Posterior cingulate gyrus (tissue), 11 donors: ENCODE measurements around the gene NECAB2.
A peak's percentile ranks its signal among the peaks of the same experiment; 100 is the strongest.

Experiments used
- DNase-seq, 10 donors: peaks; one replicate each; pipeline versions ENCODE4 v3.0.0 to v3.0.0-alpha.2; 2020 to 2021; ENCODE audit warnings: mixed read lengths in 3 of 10
- intact Hi-C: fragments of 100-400 bp; cut with DNase I; formaldehyde crosslinking; loops from one replicate; pipeline ENCODE4 v1.15.1; 2023

Gene NECAB2

DNA sequence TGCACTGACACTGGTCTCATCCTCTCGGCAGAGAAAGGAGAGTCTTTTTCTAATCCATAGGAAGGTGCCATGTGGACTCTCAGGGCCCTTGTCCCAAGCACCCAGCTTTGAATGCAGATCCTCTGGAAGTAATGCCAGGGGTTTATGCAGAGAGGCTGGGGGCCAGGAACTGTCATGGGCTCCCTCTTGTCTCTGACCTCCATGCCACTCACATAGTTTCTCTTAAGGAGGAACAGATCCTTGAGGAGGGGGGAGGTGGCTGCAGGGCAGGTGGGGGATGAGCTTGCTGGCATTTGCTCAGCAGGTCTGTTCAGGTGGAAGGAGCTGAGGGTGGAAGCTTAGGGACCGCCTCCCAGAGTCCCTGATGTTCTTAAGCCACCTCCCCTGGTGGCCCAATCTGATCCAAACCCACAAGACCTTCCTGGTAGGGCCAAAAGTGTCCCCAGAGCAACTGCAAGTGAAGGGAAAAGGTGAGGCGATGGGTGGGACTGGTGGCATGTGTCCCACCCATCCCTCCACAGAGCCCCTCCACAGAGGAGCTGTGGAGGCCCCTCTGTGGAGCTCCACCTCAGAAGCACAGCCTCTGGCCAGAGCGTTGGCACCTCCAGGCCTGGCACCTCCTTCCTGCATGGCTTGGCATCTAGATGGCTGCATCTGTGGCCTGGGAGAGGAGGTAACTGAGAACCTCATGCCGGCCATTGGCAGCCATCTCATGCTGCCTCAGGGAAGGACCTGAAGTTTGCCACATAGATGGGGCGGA is 9.2 kb downstream of the NECAB2 start:
- peak in 3 of 10 donors; percentile 37 to 61 (median 59) for DNase-seq
- intact Hi-C loops: no loop called here

DNA sequence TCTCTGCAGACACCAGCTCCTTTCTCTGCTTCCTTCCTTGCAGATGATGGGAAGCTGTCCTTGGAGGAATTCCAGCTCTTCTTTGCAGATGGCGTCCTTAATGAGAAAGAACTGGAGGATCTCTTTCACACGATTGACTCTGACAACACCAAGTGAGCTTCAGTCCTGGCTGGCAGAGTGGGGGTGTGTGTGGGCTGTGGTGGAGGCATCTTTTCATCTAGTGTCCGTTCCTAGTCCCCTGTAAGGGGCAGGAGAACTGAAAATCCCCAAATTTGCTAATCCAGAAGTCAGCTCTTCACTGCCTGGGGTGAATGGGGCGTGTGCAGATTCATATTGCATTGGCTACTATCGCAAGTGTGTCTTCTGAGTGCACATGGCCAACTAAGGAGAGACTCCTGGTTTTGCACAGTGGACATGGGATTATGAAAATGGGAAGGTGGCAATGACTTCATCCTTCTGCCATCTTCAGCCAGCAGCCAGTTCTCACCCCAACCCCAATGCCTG is 10.4 kb downstream of the NECAB2 start:
- peak in 2 of 10 donors; percentile 53 to 66 for DNase-seq
- intact Hi-C loops: no loop called here

DNA sequence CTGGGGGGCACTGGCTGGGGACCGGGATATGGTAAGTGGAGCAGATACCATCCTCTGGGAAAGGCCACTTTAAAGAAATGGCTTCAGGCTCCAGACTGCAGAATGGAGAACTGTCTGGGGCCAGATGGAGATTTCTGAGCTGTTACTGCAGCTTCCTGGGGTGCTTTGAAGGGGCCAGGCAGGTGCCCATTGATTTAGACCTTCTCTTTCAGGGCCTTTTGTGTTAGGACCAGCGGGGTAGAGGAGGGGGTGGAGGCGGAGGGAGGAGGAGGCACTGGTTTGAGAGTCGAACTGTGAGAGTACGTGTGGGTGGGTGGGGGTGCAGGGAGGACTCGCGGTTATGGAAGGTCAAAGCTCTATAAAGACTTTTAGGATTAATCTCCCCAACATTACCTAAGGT is 11.4 kb downstream of the NECAB2 start:
- intact Hi-C loops: no loop called here
- DNase-seq: peak in 2 of 10 donors; percentile 7 to 15

DNA sequence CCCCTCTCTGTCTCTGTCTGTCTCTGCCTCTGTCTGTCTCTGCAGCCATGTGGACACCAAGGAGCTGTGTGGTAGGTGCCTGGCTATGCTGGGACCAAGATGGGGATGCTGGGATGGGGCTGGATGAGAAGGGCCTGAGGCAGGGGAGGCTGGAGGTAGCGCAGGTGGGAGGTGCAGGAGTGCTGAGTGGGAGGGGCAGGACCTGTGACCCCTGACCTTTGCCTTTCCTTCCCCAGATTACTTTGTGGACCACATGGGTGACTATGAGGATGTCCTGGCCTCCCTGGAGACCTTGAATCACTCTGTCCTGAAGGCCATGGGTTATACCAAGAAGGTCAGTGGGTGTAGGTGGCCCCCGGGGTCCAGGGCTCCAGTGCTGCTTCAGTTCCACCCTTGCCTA is 12.8 kb downstream of the NECAB2 start:
- DNase-seq: peak in 1 of 10 donors; percentile 44
- intact Hi-C loops: no loop called here

DNA sequence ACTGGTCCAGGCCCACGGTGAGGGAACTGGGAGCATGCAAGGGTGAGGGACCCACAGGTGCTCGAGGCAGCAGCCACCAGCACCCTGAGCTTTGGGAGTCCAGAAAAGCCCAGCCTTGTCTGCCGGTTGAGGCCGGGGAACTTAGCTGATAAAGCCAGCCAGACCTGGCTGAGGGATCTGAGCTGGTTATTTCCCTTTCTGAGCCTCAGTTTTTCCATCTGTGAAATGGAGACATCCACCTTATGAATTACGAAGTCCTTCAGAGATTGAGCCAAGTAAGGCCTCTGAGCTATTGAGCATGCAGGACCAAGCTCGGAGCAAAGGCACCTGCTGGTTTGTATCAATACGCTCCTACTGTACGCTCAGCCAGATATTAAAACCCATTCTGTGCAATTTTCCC is 13.8 kb downstream of the NECAB2 start:
- no peak for DNase-seq
- intact Hi-C loops: no loop called here

DNA sequence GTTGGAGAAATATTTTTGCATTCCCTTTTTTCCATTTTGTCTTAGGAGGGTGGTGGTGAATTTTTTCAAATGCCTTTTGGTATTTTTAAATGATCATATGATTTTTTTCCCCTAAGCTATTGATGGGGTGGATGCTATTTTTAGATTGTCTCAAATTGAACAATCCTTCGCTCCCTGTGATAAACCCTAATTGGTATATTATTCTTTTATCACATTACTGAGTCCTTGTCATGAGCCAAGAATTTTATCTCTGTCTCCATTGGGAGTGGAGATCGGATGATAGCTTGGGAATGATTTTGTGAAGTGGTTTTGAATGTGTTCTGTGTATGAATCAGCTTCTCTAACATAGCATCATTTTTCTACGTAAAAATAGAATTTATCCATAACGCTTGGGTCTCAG is 15.4 kb downstream of the NECAB2 start:
- no peak for DNase-seq
- intact Hi-C loops: no loop called here

DNA sequence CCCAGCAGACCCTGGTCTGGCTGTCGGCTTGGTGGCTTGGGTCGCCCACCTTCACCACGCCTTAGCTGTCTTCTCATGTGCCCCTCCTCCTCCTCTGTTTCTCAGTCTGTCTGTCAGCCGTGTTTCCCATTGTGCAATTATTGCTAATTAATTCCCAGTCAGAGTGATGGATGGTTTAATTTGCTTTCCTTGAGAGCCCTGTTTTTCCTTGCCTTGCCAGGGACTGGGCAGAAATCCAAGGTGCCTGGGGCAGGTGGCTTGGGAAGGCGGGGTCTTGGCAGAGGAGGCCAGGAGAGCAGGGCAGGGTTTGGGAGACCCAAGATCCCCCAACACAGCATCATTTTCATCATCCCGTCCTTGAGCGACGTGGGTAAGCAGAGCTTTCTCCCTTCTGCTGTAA is 21.3 kb downstream of the NECAB2 start:
- no peak for DNase-seq
- intact Hi-C loops: no loop called here

DNA sequence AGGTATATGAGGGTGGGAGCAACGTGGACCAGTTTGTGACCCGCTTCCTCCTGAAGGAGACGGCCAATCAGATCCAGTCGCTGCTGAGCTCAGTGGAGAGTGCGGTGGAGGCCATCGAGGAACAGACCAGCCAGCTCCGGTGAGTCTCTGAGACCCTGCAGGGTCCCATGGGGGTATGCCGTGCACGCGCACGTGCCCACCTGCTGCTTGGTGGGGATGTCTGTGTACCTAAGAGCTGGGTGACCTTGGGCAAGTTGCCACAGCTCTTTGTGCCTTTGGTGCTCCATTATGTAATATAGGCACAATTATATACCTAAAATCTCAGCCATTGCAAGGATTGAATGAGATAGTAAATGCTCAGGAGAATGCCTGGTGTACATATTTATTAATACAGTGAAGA is 22.4 kb downstream of the NECAB2 start:
- intact Hi-C loops: no loop called here
- DNase-seq: no peak

DNA sequence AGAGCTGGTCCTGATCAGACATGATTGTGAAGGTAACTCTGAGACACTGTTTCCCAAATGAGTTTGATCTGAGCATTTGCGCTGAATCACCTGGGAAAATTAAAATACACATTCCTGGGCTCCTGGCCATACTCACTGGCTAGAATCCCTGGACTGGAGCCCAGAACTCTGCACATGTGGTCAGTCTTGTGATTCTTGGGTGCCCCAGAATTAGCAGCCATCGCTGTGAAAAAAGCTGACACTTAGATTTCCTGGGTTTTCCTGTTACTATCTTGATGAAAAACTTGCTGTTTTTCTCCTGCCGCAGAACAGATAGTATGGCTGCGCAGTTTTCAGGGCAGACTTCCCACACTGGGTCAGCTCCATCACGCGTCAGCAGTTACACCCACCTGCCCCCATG is 24.6 kb downstream of the NECAB2 start:
- intact Hi-C loops: no loop called here

DNA sequence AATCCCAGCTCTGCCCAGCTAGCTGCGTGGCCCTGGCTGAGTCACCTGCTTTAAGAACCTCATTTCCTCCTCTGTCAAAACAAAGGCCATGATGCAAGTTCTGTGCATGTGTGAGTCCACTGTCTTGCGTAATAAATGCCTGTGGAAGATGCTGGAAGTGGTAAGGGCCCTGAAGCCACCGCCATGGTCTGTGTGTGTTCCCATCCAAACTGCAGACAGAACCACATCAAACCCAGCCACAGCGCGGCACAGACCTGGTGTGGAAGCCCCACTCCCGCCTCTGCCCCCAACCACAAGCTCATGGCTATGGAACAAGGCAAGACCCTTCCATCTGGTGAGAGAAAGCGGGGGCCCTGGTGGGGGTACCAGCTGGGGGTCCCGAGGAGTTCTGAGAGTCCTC is 26.0 kb downstream of the NECAB2 start:
- DNase-seq: peak in 1 of 10 donors; percentile 64
- intact Hi-C loops: no loop called here

More for the DNA sequence above, 24.6 kb downstream of the NECAB2 start:
- peak in 5 of 10 donors; percentile 31 to 85 (median 48) for DNase-seq

DNA sequence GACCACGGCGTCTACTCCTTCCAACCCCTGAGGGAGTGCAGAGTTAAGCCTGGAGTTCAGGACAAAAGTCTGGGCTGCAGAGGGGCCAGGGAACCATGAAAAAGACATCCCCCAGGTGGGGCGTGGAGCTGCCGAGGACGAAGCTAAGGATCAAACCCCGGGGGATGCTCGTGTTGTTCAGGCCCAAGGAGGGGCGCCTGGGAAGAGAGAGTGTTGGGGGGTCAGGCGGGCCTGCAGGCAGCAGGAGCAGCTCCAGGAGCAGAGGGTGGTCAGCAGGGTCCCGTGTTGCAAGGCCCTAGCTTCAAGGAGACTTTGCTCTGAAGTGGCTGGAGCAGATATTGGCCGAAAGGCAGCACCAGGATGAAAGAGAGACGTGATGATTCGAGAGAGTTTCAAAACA is 26.7 kb downstream of the NECAB2 start:
- peak in 1 of 10 donors; percentile 75 for DNase-seq

DNA sequence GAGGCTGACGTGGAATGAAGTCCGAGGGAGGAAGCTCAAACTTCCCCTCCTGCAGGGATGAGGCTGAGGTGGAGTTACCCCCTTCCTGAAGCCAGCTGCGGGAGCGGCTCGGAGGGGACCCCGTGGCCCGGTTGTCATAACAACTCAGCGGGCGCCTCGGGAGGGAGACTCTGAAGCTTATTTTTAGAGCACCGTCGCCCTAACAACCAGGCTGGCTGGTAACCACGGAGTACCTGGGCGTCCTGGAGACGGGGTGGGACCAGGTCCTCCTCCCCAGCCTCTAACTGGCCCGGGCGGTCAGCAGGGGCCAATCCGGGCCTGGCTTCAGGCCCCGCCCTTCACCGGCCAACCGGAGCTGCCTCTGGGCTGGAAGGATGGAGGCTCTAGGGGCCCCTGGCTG is 27.7 kb downstream of the NECAB2 start:
- intact Hi-C loops: no loop called here
- DNase-seq: peak in 9 of 10 donors; percentile 17 to 96 (median 70)

More for the DNA sequence above, 26.7 kb downstream of the NECAB2 start:
- intact Hi-C loops: no loop called here

DNA sequence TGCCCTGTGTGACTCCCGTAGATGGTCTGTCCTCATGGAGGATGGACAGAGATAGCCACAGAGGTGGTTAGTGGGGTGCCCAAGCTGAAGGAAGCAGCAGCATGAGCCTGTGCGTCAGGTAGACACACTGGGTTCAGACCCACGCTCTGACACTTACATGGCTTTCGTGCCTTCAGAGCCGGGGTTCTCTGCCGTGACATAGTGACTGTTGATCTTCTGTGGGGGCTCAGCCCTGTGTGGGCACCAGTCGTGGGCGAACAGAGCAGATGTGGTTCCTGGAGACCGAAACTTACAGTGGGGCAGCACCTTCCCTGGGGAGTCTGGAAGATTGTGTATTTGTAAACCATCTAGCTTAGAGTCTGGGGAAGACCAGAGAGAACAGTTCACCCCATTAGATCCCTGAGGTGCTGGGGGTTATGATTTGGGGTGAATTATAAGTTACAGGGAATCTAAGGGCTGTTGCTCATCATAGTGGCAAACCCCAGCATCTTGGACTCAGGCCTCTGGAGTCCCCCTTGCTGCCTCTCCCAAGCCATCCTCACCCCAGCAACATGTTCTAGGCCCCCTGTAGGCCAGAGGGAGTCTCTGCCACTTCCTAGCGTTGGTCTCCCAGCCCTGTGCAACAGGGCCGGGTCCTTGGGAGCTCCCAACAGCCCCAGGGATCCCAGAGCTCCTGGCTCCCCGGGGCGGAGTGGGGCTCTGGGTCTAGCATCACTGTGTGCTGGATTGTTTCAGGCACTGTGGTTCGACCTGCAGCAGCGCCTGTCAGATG is 28.6 kb downstream of the NECAB2 start:
- DNase-seq: peak in 1 of 10 donors; percentile 49
- intact Hi-C loops: no loop called here

DNA sequence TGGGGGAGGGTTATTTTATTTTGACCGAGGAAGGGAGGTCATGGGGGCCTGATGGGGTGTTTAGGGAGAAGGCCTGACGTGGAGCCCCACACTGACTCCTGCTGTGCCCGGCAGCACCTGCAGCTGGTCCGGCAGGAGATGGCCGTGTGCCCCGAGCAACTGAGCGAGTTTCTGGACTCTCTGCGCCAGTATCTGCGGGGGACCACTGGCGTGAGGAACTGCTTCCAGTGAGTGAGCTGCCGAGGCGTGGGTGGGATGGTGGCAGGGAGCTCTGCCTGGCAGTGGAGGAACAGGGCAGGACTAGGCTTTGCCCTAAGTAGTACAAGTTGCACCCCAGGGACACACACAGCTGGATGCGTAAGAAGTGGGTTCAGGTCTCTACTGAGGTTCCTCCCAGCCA is 30.0 kb downstream of the NECAB2 start:
- no peak for DNase-seq
- intact Hi-C loops: no loop called here

DNA sequence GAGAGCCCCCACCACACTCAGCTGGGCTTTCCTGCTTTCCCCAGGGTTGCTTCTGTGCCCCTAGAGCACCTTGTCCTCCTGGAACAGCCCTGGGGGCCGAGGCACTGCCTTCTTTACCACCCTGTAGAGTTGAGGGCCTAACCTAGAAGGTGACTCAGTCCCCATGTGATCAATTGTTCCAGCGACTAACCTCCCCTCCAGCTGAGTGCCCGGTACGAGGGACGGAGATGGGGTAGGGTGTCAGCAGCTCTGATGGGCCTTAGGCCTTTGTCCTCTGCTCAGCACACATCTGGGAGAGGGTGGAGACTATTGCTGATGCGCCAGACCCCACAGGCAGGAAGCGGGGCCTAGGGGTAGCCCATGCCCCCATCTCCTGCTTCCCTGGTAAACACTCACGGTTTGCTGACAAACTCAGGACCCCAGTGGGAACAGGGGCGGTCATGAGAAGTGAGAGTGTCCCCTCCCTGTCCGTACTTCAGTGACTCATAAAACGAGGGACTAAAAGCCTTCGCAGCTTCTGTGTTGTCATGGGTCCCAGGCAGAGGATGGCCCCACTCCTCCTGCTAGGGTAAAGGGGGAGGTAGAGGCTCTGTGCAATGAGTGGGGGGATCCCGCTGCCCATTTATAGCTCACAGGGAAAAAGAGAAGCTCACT is 33.1 kb downstream of the NECAB2 start:
- DNase-seq: no peak
- intact Hi-C loops: no loop called here

DNA sequence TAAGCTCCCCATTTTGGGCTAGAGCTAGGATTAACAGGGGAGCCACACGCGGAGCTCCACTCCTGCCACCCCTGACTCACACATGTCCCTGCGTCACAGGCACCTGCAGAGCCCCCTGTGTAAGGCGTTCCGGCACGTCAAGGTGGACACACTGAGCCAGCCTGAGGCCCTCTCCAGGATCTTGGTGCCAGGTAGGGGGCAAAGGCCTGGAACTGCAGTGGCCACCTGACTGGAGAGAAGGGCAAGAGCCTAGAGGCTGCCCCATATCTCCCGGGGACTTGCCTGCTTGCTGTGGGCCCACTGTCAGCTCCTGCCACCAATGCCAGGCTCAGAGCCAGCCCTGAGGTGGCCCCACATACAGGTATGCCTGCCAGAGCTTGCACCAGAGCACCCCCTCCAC is 33.7 kb downstream of the NECAB2 start:
- intact Hi-C loops: no loop called here
- DNase-seq: no peak

DNA sequence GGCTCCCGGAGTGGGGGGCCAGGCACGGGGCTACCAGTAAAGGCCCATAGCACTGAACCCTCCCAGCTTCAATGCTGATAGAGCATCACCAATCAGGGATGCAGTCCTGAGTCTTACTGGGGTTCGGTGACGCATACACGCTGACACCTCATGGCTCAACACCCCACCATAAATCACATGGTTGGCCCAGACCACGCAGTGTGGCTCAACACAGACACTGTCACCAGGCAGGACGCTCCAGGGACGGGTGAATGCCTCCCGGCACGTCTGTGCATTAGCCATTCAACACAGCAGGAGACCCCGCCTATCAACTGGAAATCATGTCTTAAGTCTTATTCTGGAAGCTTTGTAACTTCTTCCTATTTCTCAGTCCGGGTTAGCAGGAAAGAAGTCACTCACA is 35.0 kb downstream of the NECAB2 start:
- no peak for DNase-seq
- intact Hi-C loops: no loop called here

DNA sequence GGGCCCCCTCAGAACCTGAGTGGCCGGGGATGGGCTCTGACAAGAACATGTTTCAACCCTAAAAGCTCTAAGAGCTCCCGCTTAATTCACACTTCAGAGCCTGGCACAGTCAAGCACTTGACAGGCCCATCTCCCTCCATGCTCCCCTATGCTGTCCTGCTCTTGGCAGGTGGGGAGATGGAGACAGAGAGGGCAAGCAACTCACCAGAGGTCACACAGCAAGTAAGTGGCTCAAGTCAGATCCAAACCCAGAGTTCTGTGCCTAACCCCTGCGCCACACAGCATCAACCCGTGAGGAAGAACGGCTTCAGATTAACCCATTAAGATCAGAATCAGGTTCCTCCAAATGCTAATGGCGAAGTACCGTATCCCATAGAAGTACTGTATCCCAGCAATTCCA is 36.4 kb downstream of the NECAB2 start:
- intact Hi-C loops: no loop called here
- DNase-seq: no peak

DNA sequence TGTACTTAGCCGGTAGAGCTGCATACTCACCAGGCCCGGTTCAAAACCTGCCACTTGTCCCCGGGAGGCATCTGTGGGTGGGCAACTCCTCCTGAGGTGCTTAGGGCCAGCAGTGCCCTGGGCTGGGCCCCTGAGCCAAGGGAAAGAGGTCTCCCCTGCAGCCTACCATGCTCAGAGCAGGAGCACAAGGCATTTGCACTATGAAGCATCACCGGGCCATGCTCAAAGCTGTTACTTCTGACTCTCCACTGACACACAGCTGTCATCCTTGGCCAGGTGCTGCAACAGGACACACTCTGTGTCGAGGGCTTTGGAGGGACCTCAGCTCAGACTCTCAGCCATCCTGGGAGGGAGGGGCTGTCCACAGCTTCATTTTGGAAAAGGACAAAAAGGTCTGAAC is 37.3 kb downstream of the NECAB2 start:
- no peak for DNase-seq
- intact Hi-C loops: no loop called here

DNA sequence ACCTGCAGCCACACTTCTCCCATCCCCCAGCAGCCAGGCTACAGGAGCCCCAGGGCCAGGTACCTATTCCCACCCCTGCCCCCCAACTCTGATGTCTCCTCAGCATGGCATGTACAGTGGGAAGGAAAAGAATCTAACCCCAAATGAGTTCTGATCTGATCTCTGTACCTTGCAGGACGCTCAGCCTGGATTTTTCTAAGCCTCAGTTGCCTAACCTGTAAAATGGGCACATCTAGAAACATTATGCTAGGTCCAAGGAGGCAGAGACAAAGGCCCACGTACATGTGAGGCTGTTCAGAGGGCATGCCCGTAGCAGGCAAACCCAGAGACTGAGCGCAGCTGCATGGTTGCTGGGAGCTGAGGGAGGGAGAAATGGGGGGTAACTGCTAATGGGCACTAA is 39.5 kb downstream of the NECAB2 start:
- intact Hi-C loops: no loop called here
- no peak for DNase-seq

DNA sequence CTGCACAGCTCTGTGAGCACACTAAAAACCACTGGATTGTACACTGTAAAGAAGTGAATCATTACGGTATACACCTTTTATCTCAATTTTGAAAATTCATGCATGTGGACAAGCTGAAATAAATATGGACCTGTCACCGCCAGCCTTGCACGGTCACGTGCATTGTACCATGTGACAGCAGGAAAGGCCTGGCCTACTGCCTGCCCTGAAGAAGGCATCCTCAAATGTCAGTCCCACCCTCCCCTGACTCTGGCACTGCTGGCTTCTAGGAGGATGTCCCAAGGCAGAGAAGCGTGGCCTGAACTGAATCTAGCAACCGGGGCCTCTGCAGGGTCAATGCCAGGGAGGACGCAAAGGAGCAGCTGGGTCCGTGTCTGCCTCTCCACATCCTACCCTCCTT is 39.9 kb downstream of the NECAB2 start:
- intact Hi-C loops: no loop called here
- DNase-seq: no peak
